GM18873 (cell line): ENCODE results near the gene DMKN.

Experiments
- ATAC-seq: cut with Tn5 transposase; IDR thresholded peaks from one replicate; pipeline ENCODE4 v1.9.1; 2021; ENCODE audit warnings: mild to moderate bottlenecking, moderate library complexity, moderate number of reproducible peaks; ENCODE audit not compliant: unreplicated experiment, low FRiP score

Gene DMKN, protein sequence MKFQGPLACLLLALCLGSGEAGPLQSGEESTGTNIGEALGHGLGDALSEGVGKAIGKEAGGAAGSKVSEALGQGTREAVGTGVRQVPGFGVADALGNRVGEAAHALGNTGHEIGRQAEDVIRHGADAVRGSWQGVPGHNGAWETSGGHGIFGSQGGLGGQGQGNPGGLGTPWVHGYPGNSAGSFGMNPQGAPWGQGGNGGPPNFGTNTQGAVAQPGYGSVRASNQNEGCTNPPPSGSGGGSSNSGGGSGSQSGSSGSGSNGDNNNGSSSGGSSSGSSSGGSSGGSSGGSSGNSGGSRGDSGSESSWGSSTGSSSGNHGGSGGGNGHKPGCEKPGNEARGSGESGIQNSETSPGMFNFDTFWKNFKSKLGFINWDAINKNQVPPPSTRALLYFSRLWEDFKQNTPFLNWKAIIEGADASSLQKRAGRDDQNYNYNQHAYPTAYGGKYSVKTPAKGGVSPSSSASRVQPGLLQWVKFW

DNA sequence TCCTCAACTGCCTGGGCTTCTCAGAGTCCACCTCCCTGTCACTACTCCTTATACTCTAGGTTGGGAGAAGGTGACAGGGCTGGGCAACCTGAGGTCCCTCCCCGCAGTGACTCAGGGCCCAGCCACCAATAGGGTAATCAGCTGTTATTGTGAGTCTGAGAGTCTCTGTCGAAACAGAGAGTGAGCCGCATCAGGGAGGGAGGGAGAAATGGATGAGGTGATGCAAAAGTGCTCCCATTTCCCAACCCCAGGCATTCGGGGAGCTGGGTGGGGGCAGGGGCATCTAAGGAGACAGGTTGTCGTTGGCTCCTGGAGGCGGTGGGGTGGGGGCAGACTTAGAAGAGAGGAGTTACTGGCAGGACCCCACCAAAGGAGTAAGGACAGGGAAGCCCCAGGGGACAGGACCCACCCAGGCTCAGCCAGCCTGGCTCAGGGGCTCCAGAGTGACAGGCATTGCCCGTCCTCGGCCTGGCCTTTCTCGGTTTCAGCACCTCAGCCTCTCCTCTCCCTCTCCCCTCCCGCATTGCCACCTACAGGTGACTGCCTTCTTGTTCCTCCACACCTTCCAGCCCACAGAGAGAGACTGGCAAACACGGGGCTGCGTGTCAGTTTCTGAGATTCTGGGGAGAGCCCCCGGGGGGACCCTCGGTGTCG lies at the start of gene DMKN:
DMKN (minus strand) TSS at position 22 of the 654 bp plus-strand sequence. CDS start 174 bp downstream, outside the sequence.
- ATAC-seq, result no peak

DNA sequence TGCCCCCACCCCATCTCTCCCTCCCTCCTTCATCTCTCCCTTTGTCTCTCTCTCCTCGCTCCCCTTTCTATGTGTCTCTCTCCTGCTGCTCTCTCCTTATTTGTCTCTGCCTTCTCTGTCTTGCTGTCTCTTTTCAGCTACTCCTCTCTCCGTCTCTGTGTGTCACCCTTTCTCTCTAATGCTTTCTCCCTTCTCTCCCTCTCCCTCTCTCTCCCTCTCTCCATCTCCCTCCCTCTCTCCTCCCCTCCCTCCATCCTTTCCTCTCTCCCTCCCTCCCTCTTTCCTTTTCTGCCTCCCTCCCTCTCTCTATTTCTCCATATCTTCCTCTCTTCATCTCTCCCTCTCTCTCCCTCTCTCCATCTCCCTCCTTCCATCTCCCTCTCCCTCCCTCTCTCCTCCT lies 49.3 kb upstream of the DMKN start:
- no peak for ATAC-seq

DNA sequence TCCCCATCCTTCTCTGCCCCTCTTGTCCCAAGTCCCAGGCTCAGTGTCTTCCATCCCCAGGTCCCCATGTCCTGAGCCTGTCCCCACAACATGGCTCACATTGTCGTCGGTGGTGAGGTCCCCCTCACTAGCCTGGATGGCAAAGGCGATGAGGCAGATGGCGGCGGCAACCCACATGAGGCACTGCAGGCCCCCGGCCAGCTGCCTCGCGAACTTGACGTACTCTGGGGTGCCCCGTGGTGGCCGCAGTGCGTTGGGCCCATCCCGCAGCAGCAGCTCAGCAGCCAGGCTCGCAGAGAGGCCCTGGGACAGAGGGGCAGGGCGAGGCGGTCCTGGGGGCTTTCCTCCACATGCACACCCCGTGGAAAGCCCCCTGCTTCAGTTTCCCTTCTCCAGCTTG lies 48.9 kb upstream of the DMKN start:
- no peak for ATAC-seq

DNA sequence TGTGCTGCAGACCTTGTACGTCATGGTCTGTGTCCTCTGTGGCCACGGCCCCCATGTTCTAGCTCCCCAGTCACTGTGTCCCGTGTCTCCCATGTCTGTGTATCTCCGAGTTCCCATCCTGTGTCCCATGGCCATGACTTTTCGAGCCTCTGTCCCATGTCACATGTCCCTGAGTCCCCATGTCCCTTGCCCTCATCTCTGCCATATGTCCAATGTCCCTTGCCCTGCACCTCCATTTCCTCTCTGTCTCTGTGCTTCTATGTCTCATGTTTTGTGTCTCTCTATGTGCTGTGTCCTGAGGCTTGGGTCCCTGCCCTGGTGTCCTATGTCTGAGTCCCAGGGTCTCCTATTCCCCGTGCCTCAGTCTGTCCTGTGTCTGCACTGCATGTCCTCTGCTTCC lies 48.0 kb upstream of the DMKN start:
- ATAC-seq, result no peak

DNA sequence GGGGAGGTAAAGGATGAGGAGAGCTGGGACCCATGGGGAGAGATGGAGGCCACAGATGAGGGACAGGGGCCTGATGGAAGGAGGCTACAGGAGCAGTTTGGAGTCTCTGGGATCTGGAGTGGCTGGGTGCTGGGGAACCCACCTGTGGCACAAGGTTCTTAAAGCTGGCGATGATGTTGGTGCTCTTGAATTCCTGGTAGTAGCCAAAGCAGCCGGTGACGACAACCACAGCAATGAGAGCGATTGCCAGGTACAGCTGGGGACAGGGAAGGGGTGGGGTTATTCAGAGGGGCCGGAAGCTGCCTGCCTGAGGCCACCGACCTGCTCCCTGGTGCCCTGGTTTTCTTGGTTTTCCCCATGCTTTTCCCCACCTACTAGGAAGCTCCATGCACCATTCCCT lies 47.2 kb upstream of the DMKN start:
- ATAC-seq, result no peak

DNA sequence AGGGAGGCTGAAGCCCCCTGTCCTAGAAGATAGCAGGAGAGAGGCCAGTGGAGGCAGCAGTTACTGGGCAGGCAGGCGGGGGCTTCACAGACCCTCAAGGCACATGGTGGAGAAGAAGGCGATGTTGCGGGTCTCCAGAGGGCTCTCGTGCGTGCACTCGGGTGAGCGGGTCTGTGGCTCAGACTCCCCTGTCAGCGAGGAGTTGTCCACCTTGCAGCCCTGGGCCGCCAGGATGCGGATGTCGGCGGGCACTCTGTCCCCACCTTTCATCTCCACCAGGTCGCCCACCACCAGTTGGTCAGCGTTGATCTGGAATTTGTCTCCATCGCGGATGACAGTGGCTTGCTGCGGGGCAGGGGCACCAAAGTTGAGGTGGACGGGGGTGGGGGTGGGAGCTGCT lies 46.8 kb upstream of the DMKN start:
- ATAC-seq, result no peak

DNA sequence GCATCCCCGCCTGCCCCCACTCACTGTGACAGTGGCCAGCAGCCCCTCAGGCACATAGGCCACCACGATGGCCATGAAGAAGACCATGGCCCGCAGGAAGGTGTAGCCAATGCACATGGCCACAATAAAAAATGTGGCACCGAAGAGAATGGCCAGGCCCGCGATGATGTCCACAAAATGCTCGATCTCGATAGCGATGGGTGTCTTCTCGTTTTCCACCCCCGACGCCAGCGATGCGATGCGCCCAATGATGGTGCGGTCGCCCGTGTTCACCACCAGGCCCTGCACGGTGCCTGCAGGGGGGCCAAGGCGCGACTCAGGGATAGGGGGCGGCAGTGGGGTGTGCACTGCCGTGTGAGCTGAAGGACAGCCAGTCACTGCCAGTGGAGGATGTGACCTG lies 46.3 kb upstream of the DMKN start:
- no peak for ATAC-seq

DNA sequence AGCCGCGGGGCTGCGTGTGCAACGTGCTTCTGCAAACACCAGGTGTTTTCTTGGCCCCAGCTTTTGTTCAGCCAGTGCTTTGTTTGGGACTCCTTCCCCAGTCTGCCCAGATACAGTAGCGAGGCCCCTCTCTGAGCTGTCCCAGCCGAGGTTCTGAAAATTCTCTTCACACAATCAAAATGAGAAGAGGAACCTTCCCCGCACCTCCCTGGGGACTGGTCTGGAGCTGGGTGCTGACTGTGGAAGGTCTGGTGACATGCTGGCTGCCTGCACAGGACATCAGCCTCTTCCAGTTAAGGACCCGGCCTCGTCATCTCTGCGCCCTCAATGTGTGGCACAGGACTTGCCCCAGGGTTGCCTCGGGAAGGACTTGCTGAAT lies 45.8 kb upstream of the DMKN start:
- ATAC-seq, result no peak

DNA sequence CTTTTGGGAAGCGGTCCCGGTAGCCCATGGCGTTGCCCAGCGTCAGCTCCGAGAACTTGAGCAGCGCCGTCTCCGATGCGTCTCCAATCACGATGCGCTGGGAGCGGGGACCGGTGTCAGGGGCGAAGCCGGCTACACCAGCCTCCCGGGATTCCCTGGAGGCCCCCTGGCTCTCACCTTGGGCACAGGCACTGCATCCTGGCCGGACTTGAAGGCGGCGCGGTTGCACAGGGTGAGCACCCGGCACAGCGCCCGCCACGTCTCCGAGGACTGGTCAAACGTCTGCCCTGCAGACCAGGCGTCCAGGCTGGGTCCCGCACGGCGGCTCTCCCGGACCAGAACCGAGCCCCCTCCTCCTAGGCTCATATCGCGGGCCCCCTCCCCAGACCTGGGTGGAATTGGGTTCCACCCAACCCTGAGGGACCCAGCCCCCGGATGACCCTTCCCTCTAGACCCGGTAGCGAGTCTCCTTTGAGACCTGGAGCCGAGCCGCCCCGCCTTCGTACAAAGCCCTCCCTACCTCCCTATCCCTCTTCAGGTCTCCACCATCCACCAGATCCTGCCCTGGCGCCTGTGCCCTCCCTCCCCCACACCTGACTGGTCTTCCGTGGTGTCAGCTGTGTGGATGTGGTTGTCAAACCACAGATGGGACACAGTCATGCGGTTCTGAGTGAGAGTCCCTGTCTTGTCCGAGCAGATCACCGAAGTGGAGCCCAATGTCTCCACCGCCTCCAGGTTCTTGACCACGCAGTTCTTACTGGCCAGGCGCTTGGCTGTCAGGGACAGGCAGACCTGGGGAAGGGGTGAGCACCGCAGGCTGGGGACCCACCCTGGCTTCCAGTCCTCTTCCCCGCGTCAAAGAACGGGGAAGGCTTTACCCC lies 45.2 kb upstream of the DMKN start:
- no peak for ATAC-seq

DNA sequence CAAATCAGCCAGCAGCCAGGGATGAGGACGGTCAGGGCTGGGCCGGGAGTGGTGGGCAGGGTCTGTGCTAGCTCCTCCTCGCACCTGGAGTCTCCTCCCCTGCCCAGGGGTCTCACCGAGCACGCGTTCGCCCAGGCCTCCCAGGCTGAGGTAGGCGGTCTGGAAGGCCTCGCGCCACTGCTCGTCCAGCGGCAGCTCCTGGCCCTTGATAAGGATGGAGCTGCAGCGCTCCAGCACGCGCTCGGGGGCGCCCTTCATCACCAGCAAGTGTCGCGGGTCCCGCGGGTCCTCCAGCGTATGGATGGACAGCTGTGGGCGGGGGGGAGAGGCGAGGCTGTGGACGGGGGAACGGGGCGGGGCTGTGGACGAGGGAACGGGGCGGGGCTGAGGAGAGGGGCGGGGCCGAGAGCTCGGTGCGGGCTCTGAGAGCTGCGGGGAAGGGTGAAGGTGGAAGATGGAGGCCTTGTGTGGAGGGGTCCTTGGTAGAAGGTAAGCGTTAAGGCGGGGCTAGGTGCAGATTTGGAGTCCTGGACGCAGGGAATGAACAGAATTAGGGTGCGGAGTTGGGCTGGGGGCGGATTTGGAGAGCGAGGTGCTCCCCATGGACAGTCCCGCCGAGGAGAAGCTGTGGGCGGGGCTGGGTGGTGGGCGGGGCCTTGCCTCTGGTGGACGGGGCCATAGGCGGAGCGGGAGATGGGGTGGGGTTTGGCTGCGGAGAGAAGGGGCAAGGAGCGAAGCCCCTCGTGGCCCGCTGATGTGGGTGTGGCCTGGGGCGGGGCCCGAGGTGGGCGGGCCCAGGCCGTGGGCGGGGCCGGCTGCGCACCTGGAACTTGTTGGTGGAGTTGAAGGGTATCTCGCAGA lies 44.3 kb upstream of the DMKN start:
- ATAC-seq, result no peak

DNA sequence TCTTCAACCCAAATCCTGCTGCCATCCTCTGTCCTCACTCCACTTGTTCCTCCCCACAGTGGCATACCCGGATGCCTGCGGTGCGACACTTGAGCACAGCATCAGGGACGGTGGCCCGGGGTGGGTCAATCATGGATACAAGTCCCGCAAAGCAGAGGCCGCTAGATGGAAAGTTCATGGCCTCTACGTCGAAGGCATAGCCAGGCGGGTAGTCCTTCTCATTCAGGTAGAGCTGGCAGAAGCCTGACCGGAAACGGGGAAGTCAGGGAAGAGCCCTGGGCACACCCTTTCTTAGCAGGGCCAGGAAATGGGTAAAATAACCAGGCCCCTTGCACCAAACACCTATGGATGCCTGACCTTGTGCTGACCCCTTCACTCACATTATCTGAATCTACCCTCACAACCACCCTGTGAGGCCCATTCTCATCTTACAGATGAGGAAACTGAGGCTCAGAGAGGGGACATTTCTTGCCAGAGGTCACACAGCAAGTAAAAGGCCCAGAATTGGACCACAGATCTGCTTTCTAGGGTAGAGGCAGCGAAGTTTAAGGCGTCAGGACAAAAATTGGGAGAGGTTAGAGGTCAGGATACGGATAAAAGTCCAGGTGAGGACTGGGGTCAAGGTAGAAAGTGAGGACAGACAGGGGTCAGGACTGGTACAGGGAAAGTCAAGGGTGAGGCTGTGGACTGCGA lies 43.5 kb upstream of the DMKN start:
- no peak for ATAC-seq

DNA sequence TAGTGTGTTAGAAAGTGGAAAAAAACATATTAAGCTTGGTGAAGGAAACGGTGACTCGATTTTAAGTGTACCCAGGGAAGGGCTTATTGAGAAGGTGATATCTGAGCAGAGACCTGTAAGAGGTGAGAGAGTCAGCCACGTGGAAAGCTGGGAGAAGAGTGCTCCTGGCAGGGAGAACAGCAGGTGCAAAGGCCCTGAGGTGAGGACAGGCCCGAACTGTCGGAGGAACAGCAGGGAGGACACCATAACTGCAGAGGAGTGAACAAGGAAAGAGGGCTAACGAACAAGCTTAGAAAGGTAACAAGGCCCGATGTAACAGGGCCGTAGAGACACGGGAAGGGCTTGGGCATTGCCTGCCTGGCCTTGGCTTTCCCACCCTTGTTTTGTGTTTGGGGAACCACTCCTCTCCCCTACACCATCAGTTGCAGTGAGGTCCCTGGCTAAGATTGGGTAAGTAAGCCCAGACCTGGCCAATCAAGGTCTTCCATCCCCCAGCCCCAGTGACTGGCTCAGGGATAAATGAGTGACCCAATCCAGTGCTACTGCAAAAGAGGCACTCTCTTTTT lies 42.7 kb upstream of the DMKN start:
- ATAC-seq, result no peak

DNA sequence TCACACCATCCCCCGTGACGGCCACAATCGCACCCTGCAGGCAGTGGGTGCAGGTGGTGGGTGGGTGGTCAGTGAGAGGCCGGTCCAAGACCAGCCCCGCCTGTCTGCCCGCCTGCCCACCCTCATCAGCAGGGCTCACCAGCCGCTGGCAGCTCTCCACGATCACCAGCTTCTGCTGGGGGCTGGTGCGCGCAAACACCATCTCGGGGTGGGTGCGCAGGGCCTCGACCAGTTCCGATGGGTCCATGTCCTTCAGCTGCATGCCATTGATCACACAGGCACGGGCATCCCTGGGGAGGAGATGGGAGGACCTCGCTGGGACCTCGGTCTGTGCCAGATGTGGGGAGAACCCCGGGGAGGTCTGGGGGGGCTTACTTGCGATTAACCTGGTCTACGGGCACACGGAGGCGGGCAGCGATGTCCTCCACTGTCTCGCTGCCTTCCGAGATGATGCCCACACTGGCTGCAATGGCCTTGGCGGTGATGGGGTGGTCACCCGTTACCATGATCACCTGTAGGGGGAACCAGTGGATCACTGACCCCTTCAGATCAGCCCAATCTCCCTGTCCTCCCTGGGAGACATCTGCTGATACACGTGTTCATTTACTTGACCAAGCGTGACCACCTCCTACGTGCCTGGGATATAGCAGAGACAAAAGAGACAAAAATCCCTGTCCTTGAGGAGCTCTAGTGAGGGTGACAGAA lies 42.0 kb upstream of the DMKN start:
- ATAC-seq, result no peak

DNA sequence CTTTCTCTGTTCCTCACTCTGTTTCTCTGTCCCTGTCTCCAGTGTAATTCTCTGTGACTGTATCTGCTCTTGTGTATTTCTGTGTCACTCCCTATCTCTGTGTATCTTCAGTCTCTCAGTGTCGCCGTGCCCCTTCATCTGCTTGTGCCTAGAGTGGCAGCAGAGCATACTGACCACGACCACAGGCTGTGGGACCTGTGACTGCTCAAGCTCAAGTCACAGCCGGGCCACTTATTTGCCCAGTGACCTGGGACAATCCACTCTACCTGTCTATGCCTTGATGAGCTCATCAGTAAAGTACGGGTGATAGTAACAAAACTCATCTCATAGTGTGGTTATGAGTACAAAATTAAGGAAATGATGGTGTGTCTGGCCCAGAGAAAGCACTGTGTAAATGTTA lies 40.6 kb upstream of the DMKN start:
- no peak for ATAC-seq

DNA sequence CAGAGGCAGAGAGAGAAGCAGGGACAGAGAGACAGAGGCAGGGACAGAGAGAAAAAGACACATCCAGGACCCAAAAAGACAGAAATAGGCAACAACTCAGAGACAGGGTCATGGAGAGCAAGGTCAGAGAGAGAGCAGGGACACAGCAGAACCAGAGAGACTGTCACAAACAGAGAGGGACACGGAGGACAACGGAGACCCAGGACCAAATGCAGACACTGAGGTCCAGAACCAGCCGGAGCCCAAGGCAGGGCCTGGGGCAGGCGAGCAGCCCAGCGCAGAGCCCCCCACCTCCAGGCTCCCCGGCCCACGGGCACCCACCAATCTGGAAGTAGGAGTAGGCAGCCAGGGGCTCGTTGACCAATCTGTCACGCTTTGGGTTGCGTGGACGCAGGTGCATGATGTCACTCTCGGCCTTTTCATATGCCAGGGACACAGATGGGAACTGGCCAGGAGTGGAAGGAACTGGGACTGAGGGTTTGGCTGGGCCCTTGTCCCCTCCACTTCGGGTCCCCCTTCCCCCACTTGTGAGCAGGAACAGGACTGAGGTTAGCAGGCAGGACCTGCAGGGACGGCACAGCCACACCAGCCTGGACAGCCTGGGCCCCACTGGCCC lies 40.0 kb upstream of the DMKN start:
- no peak for ATAC-seq

DNA sequence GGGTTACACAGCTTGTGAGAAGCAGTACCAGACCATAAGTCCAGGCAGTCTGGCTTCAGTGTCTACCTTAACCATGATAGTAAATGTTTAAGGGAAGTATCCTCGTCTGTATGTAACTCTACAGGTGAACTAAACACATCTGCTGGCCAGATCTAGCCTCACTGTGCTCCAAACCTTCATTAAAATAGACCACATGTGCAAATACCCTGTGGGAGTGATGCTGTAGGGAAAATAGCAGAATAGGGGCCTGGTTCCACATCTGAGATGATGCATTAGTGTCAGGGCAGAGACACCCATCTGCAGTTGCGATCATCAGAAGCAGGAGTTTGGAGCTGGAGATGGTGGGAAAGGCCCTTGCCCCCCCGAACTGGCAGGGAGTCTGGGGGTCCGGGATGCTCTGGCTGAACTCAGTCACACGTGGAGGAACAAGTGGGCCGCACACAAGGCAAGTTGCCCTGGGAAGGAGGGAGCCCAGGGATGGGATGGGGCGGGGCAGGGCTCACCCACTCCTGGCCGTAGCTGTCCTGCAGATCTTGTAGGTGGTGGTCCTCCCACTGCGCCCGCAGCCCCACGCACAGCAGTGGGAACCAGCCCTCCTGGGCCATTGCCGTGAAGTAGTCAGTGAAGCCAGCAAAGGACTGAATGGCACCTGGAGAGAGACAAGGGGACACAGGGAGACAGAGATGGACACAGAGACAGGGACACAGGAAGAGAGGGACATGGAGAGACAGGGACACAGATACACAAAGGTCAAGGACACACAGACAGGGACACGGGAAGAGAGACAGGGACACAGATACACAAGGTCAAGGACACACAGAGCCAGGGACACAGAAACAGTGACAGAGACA lies 39.3 kb upstream of the DMKN start:
- no peak for ATAC-seq

DNA sequence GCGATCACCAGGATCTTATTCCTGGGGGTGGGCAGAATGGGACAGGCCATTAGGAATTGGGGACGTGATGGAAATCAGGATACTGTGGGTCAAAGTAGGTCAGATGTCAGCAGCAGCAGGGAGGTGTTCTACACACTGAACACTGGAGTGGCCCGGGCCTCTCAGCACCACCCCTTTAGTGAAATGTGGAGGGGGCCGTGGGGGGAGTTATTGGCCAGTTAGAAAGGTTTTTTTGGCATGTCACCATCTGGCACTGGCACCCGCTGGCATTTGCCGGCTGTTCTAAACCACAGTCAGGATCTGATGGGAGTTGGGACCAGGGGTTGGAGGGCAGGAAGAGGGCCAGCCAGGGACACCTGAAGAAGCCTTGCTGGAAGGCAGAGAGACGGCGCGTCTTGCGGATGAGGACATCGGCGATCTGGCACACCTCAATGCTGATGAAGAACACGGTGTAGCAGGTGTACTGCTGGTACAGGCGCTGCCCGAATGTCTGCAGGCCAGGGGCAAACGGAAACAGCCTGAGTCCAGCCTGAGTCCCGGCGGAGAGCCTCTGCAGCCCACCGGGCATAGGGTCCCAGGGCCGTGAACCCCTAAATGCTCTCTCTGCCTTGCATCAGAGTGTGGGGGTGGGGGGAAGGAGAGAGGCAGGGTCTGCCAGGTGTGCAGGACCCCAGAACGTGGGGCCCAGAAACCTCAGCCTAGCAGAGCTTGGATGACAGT lies 37.8 kb upstream of the DMKN start:
- ATAC-seq, result no peak
